ENCODE measurements around the gene SCAF8.

Gene SCAF8

GRCh38 chr6:154839546-154839945 is 106.3 kb downstream of the SCAF8 start:
- no peak for DNase-seq (ENCODE audit: low read depth in 2 of 2)

DNA sequence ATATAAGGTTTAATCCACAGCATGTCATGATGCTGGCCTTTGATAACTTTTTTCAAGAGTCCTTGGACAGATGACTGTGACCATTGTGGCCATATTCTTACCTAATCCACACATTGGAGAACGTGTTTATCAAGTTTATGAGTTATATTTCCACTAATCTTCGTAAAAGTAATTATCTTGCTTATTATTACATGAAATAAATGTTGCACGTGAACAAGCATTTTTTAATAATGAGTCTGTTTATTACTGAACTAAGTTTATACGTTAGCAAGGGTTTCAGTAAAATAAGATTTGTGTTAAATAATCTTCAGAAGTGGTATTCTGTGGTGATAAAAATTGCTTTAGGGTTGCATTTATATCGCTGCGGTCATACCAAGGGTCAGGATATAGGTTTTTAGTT is 107.1 kb downstream of the SCAF8 start:
- DNase-seq (ENCODE audit: low read depth in 2 of 2) = no peak

- DNase-seq (ENCODE audit: low read depth in 2 of 2) = no peak
Measured at GRCh38 chr6:154841109-154841508, 107.9 kb downstream of the SCAF8 start.

DNA sequence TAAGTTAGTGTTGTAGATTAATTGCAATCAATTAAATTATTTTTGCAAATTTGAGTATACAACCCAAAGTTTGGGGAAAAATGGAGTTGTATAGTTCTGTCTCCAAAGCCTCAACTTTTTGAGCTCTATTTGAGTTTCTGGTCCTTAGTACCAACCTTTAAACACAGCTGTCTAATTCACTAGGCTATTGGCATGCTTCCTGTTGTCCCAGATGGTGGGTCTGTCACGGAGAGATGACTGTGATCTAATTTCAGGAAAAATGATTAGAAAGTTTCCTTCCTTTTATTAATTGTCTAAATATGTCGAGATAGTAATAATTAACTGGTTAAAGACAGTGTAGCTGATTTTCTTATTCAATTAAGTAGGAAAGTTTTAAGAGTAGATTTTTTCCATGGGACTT is 109.6 kb downstream of the SCAF8 start:
- DNase-seq (ENCODE audit: low read depth in 2 of 2) = no peak

DNA sequence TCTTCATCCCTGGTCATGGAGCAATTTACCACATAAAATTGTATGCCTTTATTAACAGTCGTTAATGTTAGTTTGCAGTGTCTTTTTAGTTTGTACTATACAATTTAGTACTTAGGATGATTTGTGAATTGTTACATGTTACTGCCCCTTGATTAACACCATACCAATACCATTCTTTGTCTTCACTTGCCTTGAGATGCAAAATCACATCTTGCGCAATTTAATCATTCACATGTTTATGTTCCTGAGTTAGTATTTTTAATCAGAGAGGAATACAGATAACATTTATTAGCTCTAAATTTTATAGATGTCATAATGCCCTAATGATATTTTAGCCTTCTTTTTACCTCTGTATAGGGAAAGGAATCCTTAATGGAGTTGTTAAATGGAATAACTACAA is 114.1 kb downstream of the SCAF8 start:
- no peak for DNase-seq (ENCODE audit: low read depth in 2 of 2)

- no peak for DNase-seq (ENCODE audit: low read depth in 2 of 2)
Measured at GRCh38 chr6:154848580-154848979, 115.4 kb downstream of the SCAF8 start.

DNA sequence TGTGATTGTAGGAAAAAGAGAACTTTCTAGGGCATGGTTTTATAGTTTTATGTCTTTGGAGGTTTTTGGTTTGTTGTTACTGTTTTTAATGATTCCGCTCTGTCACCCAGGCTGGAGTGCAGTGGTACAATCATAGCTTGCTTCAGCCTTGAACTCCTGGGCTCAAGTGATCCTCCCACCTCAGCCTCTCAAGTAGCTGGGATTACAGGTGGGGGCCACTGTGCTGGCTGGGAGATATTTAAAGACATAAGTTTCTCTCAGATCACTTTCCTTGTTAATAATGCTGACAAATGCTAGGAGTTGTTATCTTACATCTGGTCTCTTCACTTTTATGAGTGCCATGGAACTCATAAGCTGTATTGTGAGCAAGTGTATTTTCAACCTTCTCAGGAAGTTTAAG is 116.3 kb downstream of the SCAF8 start:
- no peak for DNase-seq (ENCODE audit: low read depth in 2 of 2)

DNA sequence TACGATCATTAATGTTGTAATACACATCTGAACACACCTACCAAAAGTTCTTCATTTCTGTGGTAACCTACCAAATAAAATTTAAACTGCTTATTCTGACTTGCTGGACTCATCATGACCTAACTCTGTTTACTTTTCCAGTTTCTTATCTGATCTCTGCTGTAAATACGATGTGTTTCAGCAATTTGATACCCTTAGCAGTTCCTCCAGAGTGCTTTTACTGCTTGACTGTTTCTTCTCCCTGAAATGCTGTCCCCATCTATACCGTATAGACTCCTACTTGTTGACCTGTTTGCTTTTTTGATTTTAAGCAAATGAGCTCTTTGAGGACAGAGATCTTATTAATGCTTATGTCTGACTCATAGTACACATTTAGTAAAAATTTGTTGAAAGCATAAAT is 119.5 kb downstream of the SCAF8 start:
- DNase-seq (ENCODE audit: low read depth in 2 of 2) = no peak

GRCh38 chr6:154857529-154857928 is 124.3 kb downstream of the SCAF8 start:
- no peak for DNase-seq (ENCODE audit: low read depth in 2 of 2)

- DNase-seq (ENCODE audit: low read depth in 2 of 2) = no peak
Measured at GRCh38 chr6:154861825-154862224, 128.6 kb downstream of the SCAF8 start.

DNA sequence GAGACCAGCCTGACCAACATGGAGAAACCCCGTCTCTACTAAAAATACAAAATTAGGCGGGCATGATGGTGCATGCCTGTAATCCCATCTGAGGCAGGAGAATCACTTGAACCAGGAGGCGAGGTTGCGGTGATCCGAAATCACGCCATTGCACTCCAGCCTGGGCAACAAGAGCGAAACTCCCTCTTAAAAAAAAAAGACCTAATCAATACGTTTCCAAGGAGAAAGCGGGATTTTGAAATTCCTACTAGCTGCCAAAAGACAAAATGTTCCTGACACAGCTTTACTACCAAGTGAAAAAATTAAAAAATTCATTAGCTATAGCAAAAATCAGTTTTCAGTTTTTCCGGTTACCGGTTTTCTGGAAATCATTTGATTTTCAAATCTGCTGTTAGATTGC is 129.3 kb downstream of the SCAF8 start:
- no peak for DNase-seq (ENCODE audit: low read depth in 2 of 2)

- no peak for DNase-seq (ENCODE audit: low read depth in 2 of 2)
Measured at GRCh38 chr6:154864066-154864430, 130.8 kb downstream of the SCAF8 start.

- DNase-seq (ENCODE audit: low read depth in 2 of 2) = no peak
Measured at GRCh38 chr6:154865291-154865690, 132.1 kb downstream of the SCAF8 start.

- no peak for DNase-seq (ENCODE audit: low read depth in 2 of 2)
Measured at GRCh38 chr6:154868143-154868594, 135.0 kb downstream of the SCAF8 start.

GRCh38 chr6:154872542-154873114 is 139.4 kb downstream of the SCAF8 start:
- no peak for DNase-seq (ENCODE audit: low read depth in 2 of 2)

DNA sequence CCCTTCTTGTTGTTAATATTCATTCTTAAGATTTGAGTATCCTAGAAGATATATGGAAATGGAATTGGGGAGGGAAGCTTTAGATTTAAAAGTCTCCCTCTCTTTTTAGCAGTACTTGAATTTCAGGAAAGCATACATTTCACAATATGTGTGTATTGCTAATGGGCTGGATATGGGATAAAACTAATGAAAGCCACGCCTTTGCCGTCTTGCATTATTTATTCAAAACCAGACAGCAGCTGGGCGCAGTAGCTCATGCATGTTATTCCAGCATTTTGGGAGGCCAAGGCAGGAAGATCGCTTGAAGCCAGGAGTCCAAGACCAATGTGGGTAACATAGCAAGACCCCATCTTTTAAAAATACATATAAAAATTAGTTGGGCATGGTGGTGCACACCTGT is 140.3 kb downstream of the SCAF8 start:
- DNase-seq (ENCODE audit: low read depth in 2 of 2) = no peak

- DNase-seq (ENCODE audit: low read depth in 2 of 2) = no peak
Measured at GRCh38 chr6:154874773-154875592, 141.8 kb downstream of the SCAF8 start.

GRCh38 chr6:154876486-154877280 is 143.5 kb downstream of the SCAF8 start:
- no peak for DNase-seq (ENCODE audit: low read depth in 2 of 2)

GRCh38 chr6:154878871-154879491 is 145.8 kb downstream of the SCAF8 start:
- no peak for DNase-seq (ENCODE audit: low read depth in 2 of 2)

DNA sequence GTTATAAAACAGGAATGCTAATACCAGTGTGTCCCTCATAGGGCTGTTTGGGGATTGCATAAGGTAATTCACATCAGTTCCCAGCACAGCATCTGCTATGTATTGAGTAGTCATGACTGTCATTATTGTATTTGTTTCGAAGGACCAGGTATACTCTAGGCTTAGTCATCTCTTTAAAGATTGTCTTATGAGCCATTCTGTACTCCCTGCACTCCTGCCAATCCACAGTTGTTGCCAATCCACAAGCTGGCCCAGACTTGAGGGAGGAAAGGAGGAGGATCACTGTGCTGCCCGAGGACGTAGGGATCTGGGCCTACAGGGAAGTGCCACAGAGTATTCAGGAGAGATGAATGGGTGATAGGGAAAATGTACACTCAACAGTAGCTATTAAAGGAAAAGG is 148.9 kb downstream of the SCAF8 start:
- no peak for DNase-seq (ENCODE audit: low read depth in 2 of 2)
